ENCODE results near the gene RSBN1L. TPM values are rescaled to one million over a fixed set of nuclear protein-coding genes. Genes with fewer than 3 reads are reported as not detected.

RSBN1L gene
- total RNA-seq, 1 donor from 2014 or later: 12.6 TPM

DNA sequence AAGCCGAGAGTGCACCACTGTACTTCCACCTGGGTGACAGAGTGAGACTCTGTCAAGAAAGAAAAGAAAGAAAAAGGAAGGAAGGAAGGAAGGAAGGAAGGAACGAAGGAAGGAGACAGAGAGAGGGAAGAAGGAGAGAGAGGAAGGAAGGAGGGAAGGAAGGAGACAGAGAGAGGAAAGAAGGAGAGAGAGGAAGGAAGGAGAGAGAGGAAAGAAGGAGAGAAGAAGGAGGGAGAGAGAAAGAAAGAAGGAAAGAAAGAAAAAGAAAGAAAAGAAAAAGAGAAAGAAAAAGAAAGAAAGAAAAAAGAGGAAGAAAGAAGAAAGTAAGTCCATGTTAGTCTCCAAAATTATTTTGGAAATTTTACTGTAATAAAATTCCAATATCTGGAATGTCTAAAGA, 33.4 kb upstream of the RSBN1L start:
- H3K27ac Mint-ChIP-seq (ENCODE audit: unreplicated experiment): no peak overlapping the region
- H3K4me3 Mint-ChIP-seq (ENCODE audit: unreplicated experiment): no peak overlapping the region
- no peaks in the 10 kb centered on the region for H3K27me3 ChIP-seq (ENCODE audit: insufficient read depth, low read length)
- no peak overlapping the region for H3K27ac ChIP-seq (ENCODE audit: low read depth, low read length)
- H3K4me3 ChIP-seq (ENCODE audit: insufficient read depth, low read depth, low read length): no peak overlapping the region
- H3K9ac ChIP-seq (ENCODE audit: low read length): no peak overlapping the region
- H3K27me3 Mint-ChIP-seq (ENCODE audit: low read depth, unreplicated experiment): no peaks in the 10 kb centered on the region
- H3K36me3 Mint-ChIP-seq (ENCODE audit: low read depth, unreplicated experiment): peaks cover 10% of the 10 kb centered on the region
- no peaks in the 10 kb centered on the region for H3K79me2 ChIP-seq (ENCODE audit: insufficient read depth, low read length)
- H4K20me1 ChIP-seq (ENCODE audit: insufficient read depth, low read length): no peaks in the 10 kb centered on the region
- H3K9me3 ChIP-seq (ENCODE audit: insufficient read depth, low read depth, low read length): no peaks in the 10 kb centered on the region
- no peaks in the 10 kb centered on the region for H3K4me1 ChIP-seq (ENCODE audit: insufficient read depth, low read length)
- H3K4me1 Mint-ChIP-seq (ENCODE audit: low read depth, unreplicated experiment): peaks cover 13% of the 10 kb centered on the region
- TF ChIP-seq EZH2 (IDR thresholded peaks at IDR 0.05; ENCODE audit: insufficient read depth, low read length): no peak
- no peak for TF ChIP-seq CTCF (IDR thresholded peaks at IDR 0.05; ENCODE audit: insufficient read depth, low read depth, low read length)
- H3K36me3 ChIP-seq (ENCODE audit: insufficient read depth, low read length): peaks cover 18% of the 10 kb centered on the region
- DNase-seq (ENCODE audit: low read depth): no peak
- H3K4me2 ChIP-seq (ENCODE audit: low read length): no peak overlapping the region
- no peak overlapping the region for H2AFZ ChIP-seq (ENCODE audit: low read depth, low read length)
- FAIRE-seq: no peak
- H3K9me3 Mint-ChIP-seq (ENCODE audit: unreplicated experiment): no peaks in the 10 kb centered on the region

DNA sequence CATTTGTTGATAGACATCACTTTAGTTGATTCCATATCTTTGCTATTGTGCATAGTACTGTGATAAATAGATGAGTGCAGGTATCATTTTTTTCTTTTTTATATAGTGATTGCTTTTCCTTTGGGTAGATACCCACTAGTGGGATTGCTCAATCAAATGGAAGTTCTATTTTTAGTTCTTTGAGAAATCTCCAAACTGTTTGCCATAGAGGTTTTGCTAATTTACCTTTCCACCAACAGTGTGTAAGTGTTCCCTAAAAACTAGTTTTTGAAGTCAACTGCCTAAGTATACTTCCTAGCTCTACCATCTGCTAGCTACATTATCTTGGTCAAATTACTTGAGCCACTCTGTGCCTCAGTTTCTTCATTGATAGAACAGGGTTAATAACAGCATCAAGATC, 31.5 kb upstream of the RSBN1L start:
- Mint-ChIP-seq H3K27me3 (ENCODE audit: low read depth, unreplicated experiment) (no peaks in the 10 kb centered on the region), H3K9me3 (ENCODE audit: unreplicated experiment) (no peaks in the 10 kb centered on the region), H3K27ac (ENCODE audit: unreplicated experiment) (peak overlapping the region; percentile 35), H3K4me1 (ENCODE audit: low read depth, unreplicated experiment) (peaks cover 13% of the 10 kb centered on the region), H3K4me3 (ENCODE audit: unreplicated experiment) (no peak overlapping the region), H3K36me3 (ENCODE audit: low read depth, unreplicated experiment) (peaks cover 10% of the 10 kb centered on the region)
- no peak overlapping the region for H3K9ac ChIP-seq (ENCODE audit: low read length)
- no peak for TF ChIP-seq CTCF (IDR thresholded peaks at IDR 0.05; ENCODE audit: insufficient read depth, low read depth, low read length)
- H3K9me3 ChIP-seq (ENCODE audit: insufficient read depth, low read depth, low read length): no peaks in the 10 kb centered on the region
- FAIRE-seq (no peak), DNase-seq (ENCODE audit: low read depth) (no peak)
- no peak overlapping the region for H3K27ac ChIP-seq (ENCODE audit: low read depth, low read length)
- peaks cover 15% of the 10 kb centered on the region for H3K36me3 ChIP-seq (ENCODE audit: insufficient read depth, low read length)
- H4K20me1 ChIP-seq (ENCODE audit: insufficient read depth, low read length): no peaks in the 10 kb centered on the region
- H3K4me1 ChIP-seq (ENCODE audit: insufficient read depth, low read length): no peaks in the 10 kb centered on the region
- no peak overlapping the region for H2AFZ ChIP-seq (ENCODE audit: low read depth, low read length)
- H3K4me2 ChIP-seq (ENCODE audit: low read length): no peak overlapping the region
- no peak overlapping the region for H3K4me3 ChIP-seq (ENCODE audit: insufficient read depth, low read depth, low read length)
- H3K27me3 ChIP-seq (ENCODE audit: insufficient read depth, low read length): no peaks in the 10 kb centered on the region
- no peaks in the 10 kb centered on the region for H3K79me2 ChIP-seq (ENCODE audit: insufficient read depth, low read length)

DNA sequence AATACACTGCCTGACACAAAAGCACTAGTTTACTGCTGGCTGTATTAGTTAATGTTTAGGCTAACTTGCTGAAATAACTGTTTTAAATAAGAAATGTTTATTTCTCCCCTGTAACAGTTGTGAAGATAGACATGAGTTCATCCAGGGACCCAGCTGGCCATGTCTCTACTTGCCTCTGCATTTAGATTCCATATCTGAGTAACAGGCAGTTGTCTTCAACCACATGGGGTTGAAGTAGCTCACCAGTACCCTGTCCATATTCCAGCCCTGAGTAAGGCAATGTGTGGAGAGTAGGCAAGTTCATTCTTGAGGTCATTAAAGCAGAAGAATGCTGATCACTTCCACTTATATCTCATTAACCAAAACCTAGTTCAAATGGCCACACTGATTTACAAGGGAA, 31.1 kb upstream of the RSBN1L start:
- Histone ChIP-seq H3K9me3 (ENCODE audit: insufficient read depth, low read depth, low read length) (no peaks in the 10 kb centered on the region), H2AFZ (ENCODE audit: low read depth, low read length) (no peak overlapping the region), H3K4me2 (ENCODE audit: low read length) (no peak overlapping the region), H3K27ac (ENCODE audit: low read depth, low read length) (no peak overlapping the region), H3K4me1 (ENCODE audit: insufficient read depth, low read length) (no peaks in the 10 kb centered on the region), H3K9ac (ENCODE audit: low read length) (no peak overlapping the region), H4K20me1 (ENCODE audit: insufficient read depth, low read length) (no peaks in the 10 kb centered on the region), H3K4me3 (ENCODE audit: insufficient read depth, low read depth, low read length) (no peak overlapping the region), H3K27me3 (ENCODE audit: insufficient read depth, low read length) (no peaks in the 10 kb centered on the region), H3K36me3 (ENCODE audit: insufficient read depth, low read length) (peaks cover 15% of the 10 kb centered on the region), H3K79me2 (ENCODE audit: insufficient read depth, low read length) (no peaks in the 10 kb centered on the region)
- DNase-seq (ENCODE audit: low read depth): no peak
- no peak for TF ChIP-seq CTCF (IDR thresholded peaks at IDR 0.05; ENCODE audit: insufficient read depth, low read depth, low read length)
- no peak for TF ChIP-seq EZH2 (IDR thresholded peaks at IDR 0.05; ENCODE audit: insufficient read depth, low read length)
- Mint-ChIP-seq H3K36me3 (ENCODE audit: low read depth, unreplicated experiment) (peaks cover 10% of the 10 kb centered on the region), H3K27ac (ENCODE audit: unreplicated experiment) (peak overlapping the region; percentile 35), H3K4me1 (ENCODE audit: low read depth, unreplicated experiment) (peaks cover 13% of the 10 kb centered on the region), H3K9me3 (ENCODE audit: unreplicated experiment) (no peaks in the 10 kb centered on the region), H3K27me3 (ENCODE audit: low read depth, unreplicated experiment) (no peaks in the 10 kb centered on the region), H3K4me3 (ENCODE audit: unreplicated experiment) (no peak overlapping the region)
- FAIRE-seq: no peak

Data from astrocyte (in vitro differentiated cells and primary cell).